Astrocyte (in vitro differentiated cells and primary cell): Measurements from ENCODE around the gene FAM53A. TPM values are rescaled to one million over a fixed set of nuclear protein-coding genes. Genes with fewer than 3 reads are reported as not detected.

ENCODE experiments used
- DNase-seq: peaks from one replicate; pipeline ENCODE4 v3.0.0-alpha.2; 2010; ENCODE audit warnings: low read depth
- FAIRE-seq: peaks from 2 replicates; lab custom pipeline; 2011; peaks lifted over from hg19 to GRCh38; lab: Jason Lieb, UNC
- H2AFZ ChIP-seq: 2 replicates; pipeline ENCODE4 v1.6.0; 2012; ENCODE audit warnings: low read depth, low read length, inconsistent platforms
- H3K27ac ChIP-seq: 2 replicates; pipeline ENCODE4 v1.5.1; 2011; ENCODE audit warnings: low read depth, low read length, inconsistent platforms
- H3K27me3 ChIP-seq: 2 replicates; pipeline ENCODE4 v1.6.0; 2011; ENCODE audit warnings: low read length, inconsistent platforms; ENCODE audit not compliant: insufficient read depth
- H3K36me3 ChIP-seq: 2 replicates; pipeline ENCODE4 v1.5.1; 2011; ENCODE audit warnings: low read length, inconsistent platforms; ENCODE audit not compliant: insufficient read depth
- H3K4me1 ChIP-seq: 2 replicates; pipeline ENCODE4 v1.5.1; 2011; ENCODE audit warnings: low read length, inconsistent platforms; ENCODE audit not compliant: insufficient read depth
- H3K4me2 ChIP-seq: 2 replicates; pipeline ENCODE4 v1.6.0; 2012; ENCODE audit warnings: low read length, inconsistent platforms
- H3K4me3 ChIP-seq: 2 replicates; pipeline ENCODE4 v1.5.1; 2011; ENCODE audit warnings: low read depth, mild to moderate bottlenecking, low read length, inconsistent platforms; ENCODE audit not compliant: insufficient read depth
- H3K79me2 ChIP-seq: 2 replicates; pipeline ENCODE4 v1.6.0; 2012; ENCODE audit warnings: mild to moderate bottlenecking, low read length, inconsistent platforms; ENCODE audit not compliant: insufficient read depth
- H3K9ac ChIP-seq: 2 replicates; pipeline ENCODE4 v1.6.0; 2012; ENCODE audit warnings: mild to moderate bottlenecking, low read length, inconsistent platforms
- H3K9me3 ChIP-seq: 2 replicates; pipeline ENCODE4 v1.5.1; 2012; ENCODE audit warnings: low read depth, mild to moderate bottlenecking, low read length, inconsistent platforms; ENCODE audit not compliant: insufficient read depth
- H4K20me1 ChIP-seq: 2 replicates; pipeline ENCODE4 v1.6.0; 2012; ENCODE audit warnings: low read length, inconsistent platforms; ENCODE audit not compliant: insufficient read depth
- H3K27ac Mint-ChIP-seq: one replicate; pipeline ENCODE4 v1.8.0; 2021; ENCODE audit warnings: mild to moderate bottlenecking, mixed read lengths; ENCODE audit not compliant: unreplicated experiment
- H3K27me3 Mint-ChIP-seq: one replicate; pipeline ENCODE4 v1.8.0; 2021; ENCODE audit warnings: low read depth, mixed read lengths; ENCODE audit not compliant: unreplicated experiment
- H3K36me3 Mint-ChIP-seq: one replicate; pipeline ENCODE4 v1.8.0; 2021; ENCODE audit warnings: low read depth, mixed read lengths; ENCODE audit not compliant: unreplicated experiment
- H3K4me1 Mint-ChIP-seq: one replicate; pipeline ENCODE4 v1.8.0; 2021; ENCODE audit warnings: low read depth, mixed read lengths; ENCODE audit not compliant: unreplicated experiment
- H3K4me3 Mint-ChIP-seq: one replicate; pipeline ENCODE4 v1.8.0; 2021; ENCODE audit warnings: mild to moderate bottlenecking, moderate library complexity, mixed read lengths; ENCODE audit not compliant: unreplicated experiment
- H3K9me3 Mint-ChIP-seq: one replicate; pipeline ENCODE4 v1.8.0; 2021; ENCODE audit warnings: mild to moderate bottlenecking, mixed read lengths; ENCODE audit not compliant: unreplicated experiment
- EZH2 ChIP-seq: IDR thresholded peaks from 2 replicates; pipeline ENCODE4 v1.6.1; 2012; ENCODE audit warnings: mild to moderate bottlenecking, low read length, inconsistent platforms; ENCODE audit not compliant: insufficient read depth
- total RNA-seq: library from RNA; stranded (reverse); gene quantifications from 2 replicates; pipeline ENCODE4 v1.2.1, GENCODE V29; 2021
- TF ChIP-seq, protein P1 (sequence below): IDR thresholded peaks from 2 replicates; pipeline ENCODE4 v1.5.1; 2011; ENCODE audit warnings: low read depth, mild to moderate bottlenecking, inconsistent platforms, low read length, moderate library complexity; ENCODE audit not compliant: insufficient read depth

FAM53A gene
- total RNA-seq, 1 donor from 2014 or later = 2.1 TPM

DNA sequence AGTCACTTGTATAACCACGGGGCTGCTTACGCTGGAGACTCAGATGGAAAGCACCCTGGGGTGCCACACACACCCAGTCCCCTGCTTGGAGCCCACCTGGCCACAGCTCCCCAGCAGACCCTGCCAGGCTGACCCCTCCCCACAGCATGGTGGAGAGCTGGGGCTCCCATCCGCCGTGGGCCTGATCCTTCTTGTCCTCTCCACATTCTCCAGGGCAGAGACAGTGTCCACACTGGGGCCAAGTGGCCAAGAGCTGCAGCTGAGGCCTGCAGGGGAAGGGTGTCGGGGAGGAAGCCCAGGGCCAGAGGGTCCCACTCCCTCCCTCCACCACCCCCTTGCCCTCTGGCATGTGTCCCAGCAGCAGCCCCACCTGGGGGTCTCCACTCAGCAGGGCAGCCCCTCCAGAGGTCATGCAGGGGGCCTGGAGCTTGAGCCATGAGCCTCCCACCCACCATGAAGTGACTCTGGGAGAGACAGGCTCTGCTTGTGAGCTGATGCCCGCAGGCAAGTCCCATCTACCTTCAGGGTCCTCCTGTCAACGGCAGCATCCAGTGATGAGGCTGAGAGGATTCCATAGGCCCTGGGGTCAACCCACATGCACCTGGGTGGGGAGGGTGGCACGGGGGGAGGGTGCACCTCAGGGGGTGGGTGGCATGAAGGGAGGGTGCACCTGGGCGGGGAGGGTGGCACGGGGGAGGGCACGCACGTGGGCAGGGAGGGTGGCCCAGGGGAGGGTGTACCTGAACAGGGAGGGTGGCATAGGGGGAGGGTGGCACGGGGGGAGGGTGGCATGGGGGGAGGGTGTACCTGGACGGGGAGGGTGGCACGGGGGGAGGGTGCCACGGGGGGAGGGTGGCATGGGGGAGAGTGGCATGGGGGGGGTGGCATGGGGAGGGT lies 56.4 kb downstream of the FAM53A start:
- TF ChIP-seq, protein P1, sequence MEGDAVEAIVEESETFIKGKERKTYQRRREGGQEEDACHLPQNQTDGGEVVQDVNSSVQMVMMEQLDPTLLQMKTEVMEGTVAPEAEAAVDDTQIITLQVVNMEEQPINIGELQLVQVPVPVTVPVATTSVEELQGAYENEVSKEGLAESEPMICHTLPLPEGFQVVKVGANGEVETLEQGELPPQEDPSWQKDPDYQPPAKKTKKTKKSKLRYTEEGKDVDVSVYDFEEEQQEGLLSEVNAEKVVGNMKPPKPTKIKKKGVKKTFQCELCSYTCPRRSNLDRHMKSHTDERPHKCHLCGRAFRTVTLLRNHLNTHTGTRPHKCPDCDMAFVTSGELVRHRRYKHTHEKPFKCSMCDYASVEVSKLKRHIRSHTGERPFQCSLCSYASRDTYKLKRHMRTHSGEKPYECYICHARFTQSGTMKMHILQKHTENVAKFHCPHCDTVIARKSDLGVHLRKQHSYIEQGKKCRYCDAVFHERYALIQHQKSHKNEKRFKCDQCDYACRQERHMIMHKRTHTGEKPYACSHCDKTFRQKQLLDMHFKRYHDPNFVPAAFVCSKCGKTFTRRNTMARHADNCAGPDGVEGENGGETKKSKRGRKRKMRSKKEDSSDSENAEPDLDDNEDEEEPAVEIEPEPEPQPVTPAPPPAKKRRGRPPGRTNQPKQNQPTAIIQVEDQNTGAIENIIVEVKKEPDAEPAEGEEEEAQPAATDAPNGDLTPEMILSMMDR = no peak
- TF ChIP-seq EZH2 = no peak
- FAIRE-seq = no peak
- H3K27me3 Mint-ChIP-seq = peaks cover 14% of the 10 kb centered on the region

DNA sequence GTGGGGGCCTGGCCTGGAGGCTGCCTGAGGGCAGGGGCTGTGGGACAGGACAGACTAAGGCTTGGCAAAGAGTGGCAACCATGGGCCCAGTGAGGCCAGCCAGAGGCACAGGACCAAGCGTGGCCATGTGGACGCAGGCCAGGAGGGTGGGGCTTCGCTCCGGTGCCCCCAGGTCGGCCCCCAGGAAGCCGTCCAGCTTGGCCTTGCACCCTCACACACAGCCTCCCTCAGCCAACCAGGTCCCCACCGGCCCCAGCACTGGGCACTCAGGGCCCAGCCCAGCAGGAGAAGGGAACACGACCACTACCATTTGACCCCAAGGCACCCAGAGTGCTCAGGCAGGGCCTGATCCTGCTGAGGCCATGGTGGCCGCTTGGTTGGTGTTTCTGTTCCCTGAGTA lies 57.2 kb downstream of the FAM53A start:
- no peak overlapping the region for H3K27ac Mint-ChIP-seq
- no peak for DNase-seq
- no peaks in the 10 kb centered on the region for H3K4me1 ChIP-seq
- no peak overlapping the region for H3K27ac ChIP-seq
- no peaks in the 10 kb centered on the region for H3K36me3 Mint-ChIP-seq
- H3K9me3 Mint-ChIP-seq = peaks cover 2% of the 10 kb centered on the region
- no peak overlapping the region for H2AFZ ChIP-seq
- H3K9ac ChIP-seq = no peak overlapping the region
- H3K9me3 ChIP-seq = no peaks in the 10 kb centered on the region
- H3K4me2 ChIP-seq = no peak overlapping the region
- FAIRE-seq = no peak
- no peak for TF ChIP-seq EZH2
- TF ChIP-seq, protein P1 = no peak
- no peaks in the 10 kb centered on the region for H3K4me1 Mint-ChIP-seq
- no peaks in the 10 kb centered on the region for H3K79me2 ChIP-seq
- no peaks in the 10 kb centered on the region for H3K27me3 ChIP-seq
- H3K4me3 Mint-ChIP-seq = no peak overlapping the region
- H3K4me3 ChIP-seq = no peak overlapping the region
- H3K36me3 ChIP-seq = no peaks in the 10 kb centered on the region
- peaks cover 8% of the 10 kb centered on the region for H3K27me3 Mint-ChIP-seq
- H4K20me1 ChIP-seq = no peaks in the 10 kb centered on the region

More for the DNA sequence above, 56.4 kb downstream of the FAM53A start:
- no peak overlapping the region for H3K4me2 ChIP-seq
- no peak overlapping the region for H2AFZ ChIP-seq
- no peaks in the 10 kb centered on the region for H4K20me1 ChIP-seq
- no peak overlapping the region for H3K4me3 ChIP-seq
- H3K4me1 Mint-ChIP-seq = no peaks in the 10 kb centered on the region
- no peak overlapping the region for H3K9ac ChIP-seq
- no peaks in the 10 kb centered on the region for H3K79me2 ChIP-seq
- H3K27me3 ChIP-seq = no peaks in the 10 kb centered on the region
- no peak overlapping the region for H3K4me3 Mint-ChIP-seq
- no peak overlapping the region for H3K27ac ChIP-seq
- H3K4me1 ChIP-seq = no peaks in the 10 kb centered on the region
- no peak overlapping the region for H3K27ac Mint-ChIP-seq
- peaks cover 2% of the 10 kb centered on the region for H3K9me3 Mint-ChIP-seq
- H3K36me3 Mint-ChIP-seq = no peaks in the 10 kb centered on the region
- no peaks in the 10 kb centered on the region for H3K9me3 ChIP-seq
- H3K36me3 ChIP-seq = no peaks in the 10 kb centered on the region
- DNase-seq = no peak

DNA sequence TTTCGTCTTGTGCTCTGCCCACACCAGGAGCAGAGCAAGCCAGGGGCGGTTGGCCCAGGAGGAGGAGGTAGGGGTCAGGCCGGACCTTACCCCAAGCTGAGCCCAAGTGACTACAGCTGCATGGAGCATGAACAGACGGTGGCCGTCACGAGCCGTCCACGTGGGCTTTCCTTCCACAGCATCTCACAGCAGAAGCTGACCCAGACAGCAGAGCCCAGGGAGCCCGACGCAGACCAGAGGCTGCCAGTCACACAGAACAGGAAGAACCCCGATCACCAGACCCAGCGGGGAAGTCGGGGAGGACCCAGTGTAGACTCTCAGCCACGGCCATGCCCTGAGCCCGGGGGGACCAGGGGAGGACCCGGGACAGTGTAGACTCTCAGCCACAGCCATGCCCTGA lies 58.0 kb downstream of the FAM53A start:
- no peaks in the 10 kb centered on the region for H3K9me3 ChIP-seq
- no peaks in the 10 kb centered on the region for H3K4me1 ChIP-seq
- H3K79me2 ChIP-seq = no peaks in the 10 kb centered on the region
- H3K27ac ChIP-seq = no peak overlapping the region
- no peaks in the 10 kb centered on the region for H3K4me1 Mint-ChIP-seq
- FAIRE-seq (no peak), DNase-seq (no peak)
- peaks cover 4% of the 10 kb centered on the region for H3K27me3 Mint-ChIP-seq
- no peak overlapping the region for H3K4me2 ChIP-seq
- TF ChIP-seq, protein P1 = no peak
- TF ChIP-seq EZH2 = no peak
- H4K20me1 ChIP-seq = no peaks in the 10 kb centered on the region
- H3K27ac Mint-ChIP-seq = no peak overlapping the region
- no peaks in the 10 kb centered on the region for H3K27me3 ChIP-seq
- H2AFZ ChIP-seq = no peak overlapping the region
- no peak overlapping the region for H3K4me3 Mint-ChIP-seq
- H3K9me3 Mint-ChIP-seq = peaks cover 2% of the 10 kb centered on the region
- H3K36me3 Mint-ChIP-seq = no peaks in the 10 kb centered on the region
- no peak overlapping the region for H3K9ac ChIP-seq
- H3K36me3 ChIP-seq = no peaks in the 10 kb centered on the region
- H3K4me3 ChIP-seq = no peak overlapping the region
